Fibroblast of skin of back (primary cell): ENCODE measurements around the gene ARHGEF40.
A peak's percentile ranks its signal among the peaks of the same experiment; 100 is the strongest.

Source experiments
- DNase-seq: peaks from one replicate; pipeline ENCODE4 v3.0.0-alpha.2; 2013

The ARHGEF40 gene

DNA sequence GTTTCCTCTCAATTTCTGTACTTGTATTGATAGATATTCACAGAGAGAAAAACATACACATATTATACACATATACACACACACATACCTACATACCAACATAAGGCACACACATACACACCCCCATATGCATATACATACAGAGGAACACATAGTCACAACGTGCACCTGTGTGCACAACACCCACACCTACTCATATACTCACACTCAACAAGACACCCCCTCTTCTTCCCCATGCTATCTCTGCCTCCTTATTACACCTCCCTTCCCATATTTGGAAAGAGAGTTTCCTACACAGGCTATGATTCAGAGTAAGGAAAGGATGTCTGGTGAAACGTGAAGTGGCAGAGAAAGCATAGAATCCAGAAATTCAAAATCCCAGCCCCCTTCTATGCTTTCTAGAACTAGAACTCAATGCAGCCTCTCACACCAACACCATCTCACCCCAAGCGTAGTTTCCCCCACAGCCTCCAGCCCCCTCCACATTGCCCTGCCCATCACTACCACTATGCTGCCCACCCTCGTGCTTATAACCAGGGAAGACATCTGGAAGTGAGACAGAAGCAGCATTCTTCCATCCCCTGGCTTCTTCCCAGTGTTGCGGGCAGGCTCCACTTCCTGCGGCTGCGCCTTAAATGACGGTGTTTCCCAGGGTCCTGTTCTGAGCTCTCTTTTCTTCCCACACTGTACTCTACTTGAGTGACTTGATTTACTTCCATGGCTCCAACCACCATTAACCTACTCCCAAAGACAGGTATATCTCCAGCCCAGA is 10.1 kb upstream of the ARHGEF40 start:
- peak; percentile 32 for DNase-seq

DNA sequence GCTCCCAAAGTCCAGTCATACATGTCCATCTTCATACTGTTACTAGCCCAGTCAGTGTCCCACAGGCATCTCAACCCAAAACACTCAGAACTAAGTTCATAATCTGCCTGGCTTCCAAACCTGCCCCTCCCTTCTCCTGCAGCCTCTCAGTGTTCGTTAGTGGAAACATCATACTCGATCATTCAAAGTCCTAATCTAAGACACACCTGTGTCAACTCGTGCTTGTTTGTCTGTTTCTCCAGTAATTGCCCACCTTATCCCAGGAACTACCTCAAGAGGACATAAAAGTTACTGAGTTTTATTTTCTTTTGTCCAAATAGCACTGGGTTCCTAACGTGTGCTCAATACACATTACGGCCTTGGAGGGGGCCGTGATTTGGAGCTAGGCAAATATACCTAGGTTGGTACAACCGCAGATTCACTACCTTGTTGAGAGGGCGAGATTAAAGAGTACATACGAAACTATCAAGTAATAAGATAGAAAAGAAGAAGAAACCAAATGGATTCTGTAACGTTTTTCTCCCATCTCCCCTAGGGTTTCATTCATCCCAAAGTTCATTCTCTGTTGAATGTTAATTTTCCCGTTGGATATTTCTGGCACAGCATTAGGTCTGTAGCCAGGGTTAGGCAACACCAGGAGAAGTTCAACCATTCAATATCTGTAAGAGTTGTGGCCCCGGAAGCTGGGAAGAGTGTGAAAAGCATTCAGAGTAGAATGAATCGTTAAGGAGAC is 9.3 kb upstream of the ARHGEF40 start:
- DNase-seq: no peak

DNA sequence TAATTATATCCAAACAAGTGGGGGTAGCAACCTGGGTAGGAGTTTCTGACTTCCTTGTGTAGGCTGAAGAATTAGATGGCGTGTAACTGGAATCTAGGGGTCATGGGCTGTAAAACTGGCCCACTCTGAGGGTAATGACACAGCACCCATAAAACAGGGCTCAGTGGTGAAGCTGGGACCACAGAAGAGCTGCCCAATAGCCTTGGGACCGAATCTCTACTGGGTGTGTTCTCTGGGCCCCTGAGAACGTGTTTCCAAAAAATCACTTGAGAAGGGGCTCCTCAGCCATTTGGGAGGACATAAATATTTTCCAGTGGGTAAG is 8.8 kb upstream of the ARHGEF40 start:
- DNase-seq: no peak

DNA sequence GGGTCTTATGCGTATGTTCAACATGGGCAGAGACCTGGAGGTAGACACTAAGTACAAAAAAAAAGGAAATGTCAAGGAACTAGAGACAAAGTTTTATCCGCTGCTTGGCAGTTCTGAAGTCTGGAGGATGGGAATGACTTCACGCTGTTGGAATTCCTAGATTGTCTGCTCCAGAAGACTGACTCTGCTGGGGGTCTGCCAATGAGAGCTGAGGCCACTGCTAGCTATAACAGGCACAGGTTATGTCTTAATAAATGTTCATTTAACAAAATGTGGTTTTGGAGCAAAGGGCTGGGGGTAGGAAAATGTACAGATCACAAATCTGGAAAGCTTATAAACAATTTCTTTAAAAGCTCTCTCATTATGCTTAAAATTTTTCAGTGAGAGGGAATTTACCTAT is 6.6 kb upstream of the ARHGEF40 start:
- DNase-seq: peak; percentile 92

DNA sequence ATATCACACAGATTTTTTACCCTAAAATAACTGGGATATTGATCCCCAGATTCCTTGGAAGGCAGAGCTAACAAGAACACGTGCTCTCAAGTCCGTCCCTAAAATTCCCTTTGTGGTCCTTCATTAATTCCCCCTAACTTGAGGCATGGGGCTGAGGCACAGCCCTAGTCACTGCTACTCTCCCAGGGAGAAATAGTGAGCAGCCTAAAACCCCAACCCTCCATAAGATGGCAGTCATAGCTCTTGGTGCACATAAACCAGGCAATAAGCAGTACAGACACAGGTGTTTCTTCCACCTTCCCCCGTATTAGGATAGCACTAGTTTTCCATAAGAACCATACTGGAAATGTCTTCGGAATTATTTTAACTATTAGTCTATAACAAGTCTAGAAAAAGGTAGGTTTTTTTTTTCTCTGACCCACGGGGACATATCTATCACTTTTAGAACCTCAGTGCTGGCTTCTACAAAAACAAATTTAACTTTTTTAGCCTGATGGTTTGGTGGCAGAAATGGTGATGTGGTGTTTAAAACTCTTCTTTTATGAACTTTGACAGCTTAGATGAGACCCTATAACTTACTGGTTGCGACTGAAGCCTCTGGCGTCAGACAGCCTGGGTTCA is 3.1 kb upstream of the ARHGEF40 start:
- no peak for DNase-seq

DNA sequence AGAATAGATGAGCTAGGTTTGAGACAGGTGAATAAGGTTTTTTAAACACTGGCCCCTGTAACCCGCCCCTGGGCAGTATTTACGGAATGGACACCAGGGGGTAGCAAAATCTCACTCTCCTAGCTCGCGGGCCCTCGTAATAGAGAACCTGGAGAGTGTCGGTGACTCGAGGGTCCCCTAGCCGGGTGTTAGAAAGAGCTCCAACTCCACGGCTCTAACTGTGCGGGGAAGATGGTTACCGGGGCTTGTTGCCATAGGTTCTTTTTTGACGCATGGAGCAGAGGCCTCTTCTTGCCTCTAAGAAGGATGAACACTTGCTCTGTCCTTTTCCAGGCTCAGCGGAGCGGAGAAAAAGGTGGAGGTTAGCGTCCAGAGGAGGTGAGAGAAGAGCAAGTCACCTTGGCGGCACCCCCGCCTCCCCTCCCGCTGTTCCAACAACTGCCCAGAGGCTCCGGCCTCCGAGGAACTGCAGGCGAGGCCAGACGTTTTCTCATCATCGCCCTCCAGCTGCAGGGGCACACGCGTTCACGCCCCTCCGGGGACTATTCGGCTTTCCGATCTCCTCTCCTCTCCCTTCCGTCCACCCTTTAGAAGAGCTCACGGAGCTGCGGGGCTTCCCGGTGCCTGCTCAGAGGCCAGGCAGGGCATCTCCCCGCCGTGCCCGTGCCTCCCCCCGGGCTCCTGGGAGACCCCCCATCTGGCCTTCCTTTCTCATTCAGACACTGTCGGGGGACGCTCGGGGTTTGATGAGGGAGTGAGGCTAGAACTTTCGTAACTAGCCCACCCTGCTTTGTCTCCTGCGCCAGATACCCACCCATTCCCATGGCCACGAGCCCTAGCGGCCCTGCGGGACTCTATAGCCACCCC is 1.4 kb upstream of the ARHGEF40 start:
- peak; percentile 64 for DNase-seq

DNA sequence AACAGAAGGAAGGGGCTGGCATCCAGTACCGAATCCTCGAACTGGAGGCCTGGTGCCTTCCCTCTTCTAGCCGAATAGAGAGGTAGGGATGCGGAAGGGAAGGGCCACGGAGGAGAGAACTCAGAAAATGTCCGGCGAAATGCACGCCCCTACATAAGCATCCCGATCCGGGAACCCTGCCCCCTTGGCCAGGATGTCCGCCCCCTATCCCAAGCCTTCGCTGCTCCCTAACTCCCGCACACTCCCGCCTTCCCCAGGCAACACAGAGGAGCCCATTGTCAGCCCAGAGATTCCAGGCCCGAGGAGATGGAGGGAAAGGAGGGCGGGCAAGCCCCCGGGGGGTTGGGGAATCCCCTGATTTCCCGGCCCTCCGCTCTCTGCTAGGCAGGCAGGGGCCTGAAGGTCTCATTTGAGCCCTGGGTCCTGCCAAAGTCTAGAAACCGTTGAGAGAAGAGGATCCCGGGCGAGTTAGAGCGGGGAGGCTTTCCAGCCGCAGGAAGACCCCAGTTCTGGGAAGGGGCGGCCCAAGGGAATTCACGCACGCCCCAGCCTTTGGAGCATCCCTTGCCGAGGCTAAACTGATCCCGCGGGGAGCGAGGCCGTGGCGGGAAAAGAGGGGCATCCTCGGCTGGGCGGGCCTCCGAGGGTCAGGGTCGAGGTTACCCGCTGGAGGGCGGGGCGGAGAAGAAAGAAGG is 569 bp upstream of the ARHGEF40 start:
- DNase-seq: peak; percentile 43

DNA sequence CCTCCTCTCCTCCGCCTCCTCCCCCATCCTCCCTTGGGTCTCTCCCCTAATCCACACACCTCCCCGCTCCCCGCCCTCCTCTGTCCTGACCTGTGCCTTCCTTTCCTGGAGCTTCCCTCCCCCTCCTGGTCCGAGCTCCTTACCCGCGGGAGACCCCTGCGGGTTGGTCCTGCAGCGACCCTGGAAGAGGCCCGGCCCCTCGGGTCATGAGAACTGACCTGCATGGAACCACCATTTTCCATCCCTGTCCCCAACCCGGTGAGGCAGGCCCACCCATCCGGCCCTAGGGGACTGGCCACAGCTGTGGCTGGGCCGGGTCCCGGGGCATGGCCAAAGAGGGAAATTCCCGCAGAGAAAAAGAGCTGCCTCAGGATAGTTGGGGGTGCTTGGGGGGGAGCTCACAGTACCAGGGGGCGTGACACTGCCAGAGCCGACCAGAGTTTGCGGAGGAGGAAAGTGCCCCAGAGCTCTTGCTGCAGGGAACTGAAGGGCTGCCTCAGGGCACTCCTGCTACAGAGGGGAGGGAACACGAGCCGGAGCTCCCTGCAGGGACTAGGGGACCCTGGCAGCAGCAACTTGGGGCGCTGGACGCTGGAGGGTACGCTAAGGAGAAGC is 613 bp downstream of the ARHGEF40 start:
- peak; percentile 48 for DNase-seq

DNA sequence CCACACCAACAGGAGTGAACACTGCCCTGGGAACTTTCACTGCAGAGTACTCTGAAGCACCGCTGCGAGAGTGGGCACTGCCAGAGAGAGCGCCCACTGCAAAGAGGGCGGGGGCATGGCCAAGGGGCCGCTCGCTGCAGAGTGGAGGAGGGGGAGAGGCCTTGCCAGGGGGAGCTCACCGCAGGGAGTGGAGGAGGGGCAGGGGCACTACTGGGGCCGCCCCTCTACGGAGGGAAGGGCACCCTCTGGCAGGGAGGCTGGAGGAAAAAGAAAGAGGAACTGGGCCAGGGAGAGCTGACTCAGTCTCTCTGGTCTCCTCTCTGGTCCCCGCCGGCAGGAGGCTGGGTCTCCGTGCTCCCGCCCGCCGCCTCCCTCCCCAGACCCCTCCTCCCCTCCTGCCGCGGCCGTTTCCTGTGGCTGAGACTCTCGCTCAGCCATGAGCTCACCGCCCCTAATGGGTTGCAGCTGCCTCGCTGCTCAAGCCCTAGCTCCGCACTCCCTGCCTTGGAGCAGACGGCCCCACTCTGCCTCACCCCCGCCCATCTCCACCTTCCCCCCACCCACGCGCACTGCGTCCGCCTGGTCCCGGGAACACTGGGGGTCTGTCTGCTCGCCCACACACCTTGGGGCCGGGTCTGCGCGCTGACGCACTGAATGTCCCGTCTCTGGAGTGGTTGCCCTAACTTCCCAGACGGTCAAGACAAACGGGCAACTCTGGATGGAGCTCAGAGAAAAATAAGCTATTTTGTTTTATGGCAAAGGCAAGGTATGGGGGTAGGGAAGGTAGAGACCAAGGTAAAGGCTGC is 1.3 kb downstream of the ARHGEF40 start:
- DNase-seq: peak; percentile 97

DNA sequence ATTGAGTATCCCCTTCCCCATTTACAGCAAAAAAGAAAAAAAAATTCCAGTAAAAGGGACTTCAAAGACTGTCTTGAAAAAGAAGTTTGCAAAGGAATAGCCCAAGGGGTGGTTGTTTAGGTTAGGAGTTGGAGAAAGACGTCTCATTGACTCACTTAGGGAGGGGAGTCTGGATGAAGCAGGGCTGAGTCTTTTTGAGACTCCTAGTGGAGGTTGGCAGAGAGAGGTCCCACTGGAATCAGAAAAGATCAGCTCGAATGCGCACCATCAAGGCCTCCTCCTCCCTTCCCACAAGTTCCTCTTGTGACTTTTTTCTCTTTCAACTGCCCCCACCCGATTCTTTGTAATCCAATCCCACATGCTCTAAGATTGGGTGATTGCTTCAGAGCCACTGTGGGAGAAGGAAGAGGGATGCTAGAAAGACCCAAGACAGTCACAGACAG is 1.9 kb downstream of the ARHGEF40 start:
- peak; percentile 81 for DNase-seq

DNA sequence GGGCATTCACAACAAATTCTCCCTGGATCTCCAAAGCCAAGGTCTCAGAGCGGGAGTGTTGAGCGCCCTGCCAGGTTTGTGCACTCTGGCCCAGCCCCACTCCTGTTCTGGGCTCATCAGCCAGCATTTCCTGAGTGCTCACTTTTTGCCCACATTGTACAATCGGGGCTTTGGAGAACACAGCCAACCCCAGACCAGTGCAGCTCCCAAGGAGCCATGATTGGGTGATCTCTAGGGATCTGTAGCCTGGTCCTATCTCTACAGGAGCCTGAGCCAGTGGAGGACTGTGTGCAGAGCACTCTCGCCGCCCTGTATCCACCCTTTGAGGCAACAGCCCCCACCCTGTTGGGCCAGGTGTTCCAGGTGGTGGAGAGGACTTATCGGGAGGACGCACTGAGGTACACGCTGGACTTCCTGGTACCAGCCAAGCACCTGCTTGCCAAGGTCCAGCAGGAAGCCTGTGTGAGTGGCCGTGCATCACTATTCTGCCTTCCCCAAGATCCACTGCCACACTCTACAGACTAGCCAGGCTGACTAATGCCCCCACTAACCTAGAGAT is 2.8 kb downstream of the ARHGEF40 start:
- no peak for DNase-seq

DNA sequence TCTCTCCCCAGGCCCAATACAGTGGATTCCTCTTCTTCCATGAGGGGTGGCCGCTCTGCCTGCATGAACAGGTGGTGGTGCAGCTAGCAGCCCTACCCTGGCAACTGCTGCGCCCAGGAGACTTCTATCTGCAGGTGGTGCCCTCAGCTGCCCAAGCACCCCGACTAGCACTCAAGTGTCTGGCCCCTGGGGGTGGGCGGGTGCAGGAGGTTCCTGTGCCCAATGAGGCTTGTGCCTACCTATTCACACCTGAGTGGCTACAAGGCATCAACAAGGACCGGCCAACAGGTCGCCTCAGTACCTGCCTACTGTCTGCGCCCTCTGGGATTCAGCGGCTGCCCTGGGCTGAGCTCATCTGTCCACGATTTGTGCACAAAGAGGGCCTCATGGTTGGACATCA is 3.8 kb downstream of the ARHGEF40 start:
- DNase-seq: no peak

DNA sequence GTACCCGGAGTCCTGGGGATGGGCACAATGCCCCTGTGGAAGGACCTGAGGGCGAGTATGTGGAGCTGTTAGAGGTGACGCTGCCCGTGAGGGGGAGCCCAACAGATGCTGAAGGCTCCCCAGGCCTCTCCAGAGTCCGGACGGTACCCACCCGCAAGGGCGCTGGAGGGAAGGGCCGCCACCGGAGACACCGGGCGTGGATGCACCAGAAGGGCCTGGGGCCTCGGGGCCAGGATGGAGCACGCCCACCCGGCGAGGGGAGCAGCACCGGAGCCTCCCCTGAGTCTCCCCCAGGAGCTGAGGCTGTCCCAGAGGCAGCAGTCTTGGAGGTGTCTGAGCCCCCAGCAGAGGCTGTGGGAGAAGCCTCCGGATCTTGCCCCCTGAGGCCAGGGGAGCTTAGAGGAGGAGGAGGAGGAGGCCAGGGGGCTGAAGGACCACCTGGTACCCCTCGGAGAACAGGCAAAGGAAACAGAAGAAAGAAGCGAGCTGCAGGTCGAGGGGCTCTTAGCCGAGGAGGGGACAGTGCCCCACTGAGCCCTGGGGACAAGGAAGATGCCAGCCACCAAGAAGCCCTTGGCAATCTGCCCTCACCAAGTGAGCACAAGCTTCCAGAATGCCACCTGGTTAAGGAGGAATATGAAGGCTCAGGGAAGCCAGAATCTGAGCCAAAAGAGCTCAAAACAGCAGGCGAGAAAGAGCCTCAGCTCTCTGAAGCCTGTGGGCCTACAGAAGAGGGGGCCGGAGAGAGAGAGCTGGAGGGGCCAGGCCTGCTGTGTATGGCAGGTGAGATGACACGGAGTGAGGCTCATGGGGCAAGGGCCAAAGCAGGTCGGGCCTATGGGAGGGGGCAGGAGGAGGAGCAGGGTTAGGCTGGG is 4.5 kb downstream of the ARHGEF40 start:
- no peak for DNase-seq

DNA sequence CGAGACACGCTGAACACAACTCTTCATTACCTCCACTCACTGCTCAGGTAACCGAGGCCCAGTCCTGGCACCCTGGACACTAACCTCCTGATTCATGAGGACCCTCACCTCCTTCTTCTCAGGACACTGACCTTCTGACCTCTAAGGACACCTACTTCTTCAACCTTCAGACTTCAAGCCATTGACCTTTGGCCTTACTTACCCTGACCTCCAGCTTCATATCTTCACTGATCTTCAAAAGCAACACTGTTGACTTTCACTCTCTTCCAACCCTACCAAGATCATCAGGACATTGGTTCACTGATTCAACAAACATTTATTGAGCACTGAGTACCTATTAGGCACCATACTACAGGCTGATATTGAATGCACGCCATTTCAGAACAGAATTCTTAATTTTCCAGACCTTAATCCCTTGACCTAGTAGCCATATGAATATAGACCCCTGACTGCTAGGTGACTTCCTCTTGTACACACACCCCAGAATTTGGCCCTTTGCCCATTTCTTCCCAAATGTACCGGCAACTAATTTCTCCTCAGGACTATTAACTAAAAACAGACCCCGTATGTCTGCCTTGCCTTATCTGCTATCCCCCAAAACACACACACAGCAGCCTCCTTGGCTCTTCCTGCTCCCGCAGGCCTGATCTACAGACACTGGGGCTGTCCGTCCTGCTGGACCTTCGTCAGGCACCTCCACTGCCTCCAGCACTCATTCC is 5.8 kb downstream of the ARHGEF40 start:
- no peak for DNase-seq

DNA sequence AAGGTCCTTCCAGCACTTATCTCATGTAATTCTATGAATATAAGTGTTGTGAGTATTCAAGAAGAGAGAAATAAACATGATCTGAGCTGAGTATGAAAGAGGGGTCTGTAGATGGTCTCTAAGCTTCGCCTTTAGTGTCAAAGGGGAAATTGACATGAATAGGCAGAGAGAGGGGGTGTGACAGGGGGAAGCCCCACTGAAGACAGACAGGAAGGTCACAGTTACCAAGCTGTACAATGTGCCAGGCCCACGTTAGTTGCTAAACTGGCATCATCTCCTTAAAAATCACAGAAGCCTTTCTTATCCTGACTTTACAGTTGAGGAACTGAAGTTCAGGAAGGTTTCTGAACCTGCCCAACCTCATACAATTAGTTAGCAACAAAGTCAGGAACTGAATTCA is 7.6 kb downstream of the ARHGEF40 start:
- no peak for DNase-seq

DNA sequence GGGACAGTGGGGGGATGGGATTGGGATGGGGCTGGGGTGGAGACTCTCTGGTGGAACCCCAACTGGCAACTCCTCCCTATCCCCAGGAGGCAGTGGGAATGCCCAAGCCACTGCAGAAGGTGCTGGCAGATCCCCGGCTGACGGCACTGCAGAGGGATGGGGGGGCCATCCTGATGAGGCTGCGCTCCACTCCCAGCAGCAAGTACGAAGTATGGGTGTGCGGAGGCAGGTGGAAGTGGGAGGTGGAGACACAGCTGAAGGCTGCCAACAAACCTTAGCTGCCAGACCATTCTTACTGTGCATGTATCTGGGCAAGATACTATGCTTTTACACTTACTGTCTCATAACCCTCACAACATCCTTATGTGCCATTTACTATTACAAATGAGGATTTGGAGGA is 8.2 kb downstream of the ARHGEF40 start:
- no peak for DNase-seq

DNA sequence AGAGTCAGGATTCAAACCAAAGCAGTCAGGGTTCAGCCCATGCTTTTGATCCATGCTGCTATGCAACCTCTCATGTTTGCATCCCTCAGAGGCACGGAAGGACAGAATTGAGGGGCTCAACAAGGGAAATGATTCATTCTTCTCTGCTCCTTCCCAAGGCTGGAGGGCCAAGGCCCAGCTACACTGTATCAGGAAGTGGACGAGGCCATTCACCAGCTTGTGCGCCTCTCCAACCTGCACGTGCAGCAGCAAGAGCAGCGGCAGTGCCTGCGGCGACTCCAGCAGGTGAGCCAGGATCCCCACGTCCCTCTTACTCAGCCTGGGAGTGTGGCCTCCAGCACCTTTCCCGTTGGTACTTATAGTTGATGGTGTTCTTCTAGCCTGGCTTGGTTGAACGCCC is 8.6 kb downstream of the ARHGEF40 start:
- DNase-seq: no peak

DNA sequence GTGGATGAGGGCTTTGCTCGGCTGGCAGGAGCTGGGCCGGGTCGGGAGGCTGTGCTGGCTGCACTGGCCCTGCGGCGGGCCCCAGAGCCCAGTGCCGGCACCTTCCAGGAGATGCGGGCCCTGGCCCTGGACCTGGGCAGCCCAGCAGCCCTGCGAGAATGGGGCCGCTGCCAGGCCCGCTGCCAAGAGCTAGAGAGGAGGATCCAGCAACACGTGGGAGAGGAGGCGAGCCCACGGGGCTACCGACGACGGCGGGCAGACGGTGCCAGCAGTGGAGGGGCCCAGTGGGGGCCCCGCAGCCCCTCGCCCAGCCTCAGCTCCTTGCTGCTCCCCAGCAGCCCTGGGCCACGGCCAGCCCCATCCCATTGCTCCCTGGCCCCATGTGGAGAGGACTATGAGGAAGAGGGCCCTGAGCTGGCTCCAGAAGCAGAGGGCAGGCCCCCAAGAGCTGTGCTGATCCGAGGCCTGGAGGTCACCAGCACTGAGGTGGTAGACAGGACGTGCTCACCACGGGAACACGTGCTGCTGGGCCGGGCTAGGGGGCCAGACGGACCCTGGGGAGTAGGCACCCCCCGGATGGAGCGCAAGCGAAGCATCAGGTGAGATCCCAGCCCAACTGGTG is 11.5 kb downstream of the ARHGEF40 start:
- no peak for DNase-seq
